Left ventricle myocardium superior (tissue), 1 donor: Measurements from ENCODE around the gene CLIP2. TPM values are rescaled to one million over a fixed set of nuclear protein-coding genes. Genes with fewer than 3 reads are reported as not detected.
"Not testable (repeated sequence)": the region's sequence is repeated elsewhere in the genome, so short reads cannot be mapped to it uniquely, and the experiment has no call there.

Source experiments
- ATAC-seq: fragments of 200-7000 bp; cut with Tn5 transposase; one replicate; pipeline ENCODE4 v1.9.1; 2020; ENCODE audit warnings: mild to moderate bottlenecking, moderate library complexity
- DNase-seq: peaks from one replicate; pipeline ENCODE4 v3.0.0-alpha.2; 2020
- intact Hi-C: fragments of 100-400 bp; cut with micrococcal nuclease; formaldehyde crosslinking; loops from one replicate; pipeline ENCODE4 v1.11.0; 2022
- total RNA-seq: library from RNA; stranded (reverse); fragmentation: NEBNext Ultra II Directional; extraction: Animal tissue kit (Norgen Biotek cat#: 25700); gene quantifications from one replicate; pipeline ENCODE4 v1.2.1, GENCODE V29; 2021
- donor health status: DM: no; HTN: yes; CAD: no; lungs with severe emphysema.

Gene CLIP2
- total RNA-seq, 1 donor from 2014 or later = 6.9 TPM

GRCh38 chr7:74412056-74412455 lies 122.8 kb downstream of the CLIP2 start:
- intact Hi-C loops = no loop called here
- no peak for ATAC-seq
- no peak for DNase-seq

- ATAC-seq (no peak), DNase-seq (no peak)
- intact Hi-C loops = no loop called here
Observed at GRCh38 chr7:74412603-74413002, 123.4 kb downstream of the CLIP2 start.

- intact Hi-C loops = loop anchor here (5.0 kb wide), 1 partner anchor 153 kb away; no protein-coding TSS in a partner anchor
- not testable (repeated sequence) for DNase-seq, ATAC-seq
Observed at GRCh38 chr7:74414595-74415333, 125.6 kb downstream of the CLIP2 start.

- peak; percentile 94 for ATAC-seq
- DNase-seq = peak; percentile 71
- intact Hi-C loops = loop anchor here (5.0 kb wide), 1 partner anchor 150 kb away; no protein-coding TSS in a partner anchor
Observed at GRCh38 chr7:74417419-74417971, 128.3 kb downstream of the CLIP2 start.

GRCh38 chr7:74418076-74418475 lies 128.9 kb downstream of the CLIP2 start:
- no peak for DNase-seq
- no peak for ATAC-seq
- intact Hi-C loops = loop anchor here (5.0 kb wide), 1 partner anchor 149 kb away; no protein-coding TSS in a partner anchor

- DNase-seq = no peak
Observed at GRCh38 chr7:74418538-74418937, 129.3 kb downstream of the CLIP2 start.

GRCh38 chr7:74419232-74419631 lies 130.0 kb downstream of the CLIP2 start:
- intact Hi-C loops = loop anchor here (5.0 kb wide), 1 partner anchor 148 kb away; no protein-coding TSS in a partner anchor
- DNase-seq, ATAC-seq: not testable (repeated sequence)

More at GRCh38 chr7:74418538-74418937, 129.3 kb downstream of the CLIP2 start:
- intact Hi-C loops = loop anchor here (5.0 kb wide), 1 partner anchor 149 kb away; no protein-coding TSS in a partner anchor
- ATAC-seq = no peak

GRCh38 chr7:74420006-74420405 lies 130.8 kb downstream of the CLIP2 start:
- ATAC-seq (no peak), DNase-seq (no peak)
- intact Hi-C loops = no loop called here

- DNase-seq (no peak), ATAC-seq (no peak)
- intact Hi-C loops = no loop called here
Observed at GRCh38 chr7:74424291-74424880, 135.2 kb downstream of the CLIP2 start.

GRCh38 chr7:74428023-74428422 lies 138.8 kb downstream of the CLIP2 start:
- ATAC-seq = no peak
- DNase-seq = no peak
- intact Hi-C loops = no loop called here

GRCh38 chr7:74429153-74429747 lies 140.0 kb downstream of the CLIP2 start:
- ATAC-seq (peak; percentile 26), DNase-seq (no peak)
- intact Hi-C loops = no loop called here

- intact Hi-C loops, DNase-seq, ATAC-seq: not testable (repeated sequence)
Observed at GRCh38 chr7:74430409-74430808, 141.2 kb downstream of the CLIP2 start.

GRCh38 chr7:74430961-74431466 lies 141.8 kb downstream of the CLIP2 start:
- ATAC-seq (peak; percentile 41), DNase-seq (no peak)
- intact Hi-C loops = no loop called here

- intact Hi-C loops, ATAC-seq, DNase-seq: not testable (repeated sequence)
Observed at GRCh38 chr7:74437291-74437571, 148.0 kb downstream of the CLIP2 start.

- intact Hi-C loops = no loop called here
- DNase-seq = no peak
Observed at GRCh38 chr7:74438327-74438726, 149.1 kb downstream of the CLIP2 start.

GRCh38 chr7:74439541-74439940 lies 150.3 kb downstream of the CLIP2 start:
- intact Hi-C loops = no loop called here
- no peak for ATAC-seq
- DNase-seq = no peak

More at GRCh38 chr7:74438327-74438726, 149.1 kb downstream of the CLIP2 start:
- no peak for ATAC-seq

- DNase-seq, intact Hi-C loops, ATAC-seq: not testable (repeated sequence)
Observed at GRCh38 chr7:74440143-74440542, 150.9 kb downstream of the CLIP2 start.

GRCh38 chr7:74441801-74442200 lies 152.6 kb downstream of the CLIP2 start:
- ATAC-seq = no peak
- intact Hi-C loops = no loop called here
- no peak for DNase-seq

- intact Hi-C loops = no loop called here
- DNase-seq = no peak
- no peak for ATAC-seq
Observed at GRCh38 chr7:74443543-74444247, 154.5 kb downstream of the CLIP2 start.
